Measurements from ENCODE around the gene PNLIPRP1.

DNA sequence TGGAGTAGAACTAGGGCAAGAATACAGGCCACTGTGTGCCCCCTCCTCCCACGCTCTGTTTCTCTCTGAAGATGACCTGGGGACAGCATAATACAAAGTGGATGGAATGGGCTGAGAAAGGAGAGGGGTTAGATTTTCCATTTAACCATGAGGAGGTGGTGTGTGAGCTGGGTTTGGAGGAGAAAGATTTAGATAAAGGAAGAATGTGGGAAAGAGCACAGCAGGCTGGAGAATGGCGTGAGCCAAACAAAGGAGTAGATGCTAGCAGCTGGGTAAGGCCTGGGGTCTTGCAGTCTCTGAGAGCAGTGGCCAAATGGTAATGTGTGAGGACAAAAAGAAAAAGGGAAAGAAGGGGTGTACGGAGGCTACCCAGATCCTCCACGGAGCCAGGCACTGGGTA is 38.6 kb downstream of the PNLIPRP1 start:
- TF ChIP-seq, protein P1, sequence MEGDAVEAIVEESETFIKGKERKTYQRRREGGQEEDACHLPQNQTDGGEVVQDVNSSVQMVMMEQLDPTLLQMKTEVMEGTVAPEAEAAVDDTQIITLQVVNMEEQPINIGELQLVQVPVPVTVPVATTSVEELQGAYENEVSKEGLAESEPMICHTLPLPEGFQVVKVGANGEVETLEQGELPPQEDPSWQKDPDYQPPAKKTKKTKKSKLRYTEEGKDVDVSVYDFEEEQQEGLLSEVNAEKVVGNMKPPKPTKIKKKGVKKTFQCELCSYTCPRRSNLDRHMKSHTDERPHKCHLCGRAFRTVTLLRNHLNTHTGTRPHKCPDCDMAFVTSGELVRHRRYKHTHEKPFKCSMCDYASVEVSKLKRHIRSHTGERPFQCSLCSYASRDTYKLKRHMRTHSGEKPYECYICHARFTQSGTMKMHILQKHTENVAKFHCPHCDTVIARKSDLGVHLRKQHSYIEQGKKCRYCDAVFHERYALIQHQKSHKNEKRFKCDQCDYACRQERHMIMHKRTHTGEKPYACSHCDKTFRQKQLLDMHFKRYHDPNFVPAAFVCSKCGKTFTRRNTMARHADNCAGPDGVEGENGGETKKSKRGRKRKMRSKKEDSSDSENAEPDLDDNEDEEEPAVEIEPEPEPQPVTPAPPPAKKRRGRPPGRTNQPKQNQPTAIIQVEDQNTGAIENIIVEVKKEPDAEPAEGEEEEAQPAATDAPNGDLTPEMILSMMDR (conservative IDR thresholded peaks at IDR 0.05) = no peak
- TF ChIP-seq EZH2 (IDR thresholded peaks at IDR 0.05; ENCODE audit: low read depth) = no peak
